Ovary (tissue), 3 donors: Measurements from ENCODE around the gene SOX12.

Source experiments
- CTCF ChIP-seq, 3 donors: fragments of 450-650 bp in 2 of 3; fragments of 200-600 bp in 1 of 3; IDR thresholded peaks; one replicate each; pipeline versions ENCODE4 v1.5.1 to v1.8.0; 2016 to 2022; ENCODE audit warnings: antibody characterized with exemption in 3 of 3, mild to moderate bottlenecking in 1 of 3
- POLR2A ChIP-seq: fragments of 450-650 bp; IDR thresholded peaks from one replicate; pipeline ENCODE4 v1.6.1; 2017; ENCODE audit warnings: antibody characterized with exemption, mild to moderate bottlenecking, moderate library complexity
- donor health status: DM: no; HTN: no; CAD: no.

DNA sequence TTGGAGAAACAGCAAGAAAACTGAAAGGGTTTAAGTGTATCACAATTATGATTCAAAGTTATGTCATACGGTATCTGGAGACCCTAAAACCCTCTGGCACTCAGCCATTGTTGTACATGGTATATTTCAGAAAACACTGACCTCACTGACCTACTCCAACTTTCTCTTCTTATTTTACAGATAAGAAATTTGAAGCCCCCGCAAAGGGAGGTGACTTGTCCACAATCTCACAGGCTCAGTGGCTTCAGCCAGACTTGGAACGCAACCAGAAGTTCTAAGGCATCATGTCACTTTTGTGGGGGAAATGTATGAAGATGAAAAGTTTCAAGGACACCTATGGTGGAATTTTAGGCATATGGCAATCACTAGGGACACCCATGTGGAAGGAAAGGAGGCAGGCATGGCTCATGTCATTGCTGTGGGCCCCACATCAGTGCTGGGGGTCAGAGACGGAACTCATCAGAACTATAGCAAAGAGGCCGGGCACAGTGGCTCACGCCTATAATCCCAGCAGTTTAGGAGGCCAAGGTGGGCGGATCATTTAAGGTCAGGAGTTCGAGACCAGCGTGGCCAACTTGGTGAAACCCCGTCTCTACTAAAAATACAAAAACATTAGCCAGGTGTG, 50.0 kb downstream of the SOX12 start:
- TF ChIP-seq CTCF (IDR thresholded peaks at IDR 0.05) (no peak), POLR2A (no peak)
